Choroid plexus epithelial cell (primary cell): ENCODE results near the gene ACVR1C.
"Not testable (repeated sequence)": the region's sequence is repeated elsewhere in the genome, so short reads cannot be mapped to it uniquely, and the experiment has no call there.

ENCODE experiments used
- DNase-seq: peaks from one replicate; pipeline ENCODE4 v3.0.0-alpha.2; 2010; ENCODE audit warnings: low read depth
- H3K4me3 ChIP-seq: 2 replicates; pipeline ENCODE4 v1.5.1; 2011; ENCODE audit warnings: low read depth, mild to moderate bottlenecking, control low read depth, low read length, moderate library complexity
- TF ChIP-seq, protein P1 (sequence below): conservative IDR thresholded peaks from 2 replicates; pipeline ENCODE4 v1.5.1; 2011; ENCODE audit warnings: low read depth, mild to moderate bottlenecking, control low read depth, inconsistent platforms, low read length, moderate library complexity

The ACVR1C gene

GRCh38 chr2:157523270-157524247 lies 105.1 kb downstream of the ACVR1C start:
- no peak for DNase-seq
- TF ChIP-seq, protein P1, sequence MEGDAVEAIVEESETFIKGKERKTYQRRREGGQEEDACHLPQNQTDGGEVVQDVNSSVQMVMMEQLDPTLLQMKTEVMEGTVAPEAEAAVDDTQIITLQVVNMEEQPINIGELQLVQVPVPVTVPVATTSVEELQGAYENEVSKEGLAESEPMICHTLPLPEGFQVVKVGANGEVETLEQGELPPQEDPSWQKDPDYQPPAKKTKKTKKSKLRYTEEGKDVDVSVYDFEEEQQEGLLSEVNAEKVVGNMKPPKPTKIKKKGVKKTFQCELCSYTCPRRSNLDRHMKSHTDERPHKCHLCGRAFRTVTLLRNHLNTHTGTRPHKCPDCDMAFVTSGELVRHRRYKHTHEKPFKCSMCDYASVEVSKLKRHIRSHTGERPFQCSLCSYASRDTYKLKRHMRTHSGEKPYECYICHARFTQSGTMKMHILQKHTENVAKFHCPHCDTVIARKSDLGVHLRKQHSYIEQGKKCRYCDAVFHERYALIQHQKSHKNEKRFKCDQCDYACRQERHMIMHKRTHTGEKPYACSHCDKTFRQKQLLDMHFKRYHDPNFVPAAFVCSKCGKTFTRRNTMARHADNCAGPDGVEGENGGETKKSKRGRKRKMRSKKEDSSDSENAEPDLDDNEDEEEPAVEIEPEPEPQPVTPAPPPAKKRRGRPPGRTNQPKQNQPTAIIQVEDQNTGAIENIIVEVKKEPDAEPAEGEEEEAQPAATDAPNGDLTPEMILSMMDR, result no peak
- H3K4me3 ChIP-seq, result no peak overlapping the region

- not testable (repeated sequence) for H3K4me3 ChIP-seq
Measured at GRCh38 chr2:157514966-157515365, 113.7 kb downstream of the ACVR1C start.

DNA sequence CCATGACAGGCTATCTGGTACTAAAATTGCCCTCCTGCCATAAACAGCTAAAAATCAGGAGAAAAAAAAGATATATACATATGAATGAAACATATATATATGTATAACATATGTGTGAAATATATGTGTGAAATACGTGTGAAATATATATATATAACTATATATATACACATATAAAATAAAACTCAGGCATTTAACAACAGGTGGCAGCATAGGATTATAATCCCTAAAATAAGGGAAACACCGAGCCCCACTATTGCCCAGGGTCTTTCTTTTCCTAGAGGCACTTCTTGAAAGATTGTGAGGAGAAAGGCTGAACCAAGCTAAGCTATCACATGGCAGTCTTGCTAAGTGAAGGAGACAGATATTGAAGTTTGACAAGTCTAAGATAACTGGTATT lies 118.9 kb downstream of the ACVR1C start:
- TF ChIP-seq, protein P1, result no peak
- no peak overlapping the region for H3K4me3 ChIP-seq
- no peak for DNase-seq

More at GRCh38 chr2:157514966-157515365, 113.7 kb downstream of the ACVR1C start:
- DNase-seq, result not testable (repeated sequence)

- TF ChIP-seq, protein P1, result no peak
- no peak for DNase-seq
- H3K4me3 ChIP-seq, result no peak overlapping the region
Measured at GRCh38 chr2:157508676-157509075, 120.0 kb downstream of the ACVR1C start.

GRCh38 chr2:157506586-157506985 lies 122.1 kb downstream of the ACVR1C start:
- no peak for DNase-seq
- TF ChIP-seq, protein P1, result no peak
- H3K4me3 ChIP-seq, result no peak overlapping the region

GRCh38 chr2:157504623-157505022 lies 124.0 kb downstream of the ACVR1C start:
- H3K4me3 ChIP-seq, result no peak overlapping the region
- TF ChIP-seq, protein P1, result no peak
- no peak for DNase-seq

DNA sequence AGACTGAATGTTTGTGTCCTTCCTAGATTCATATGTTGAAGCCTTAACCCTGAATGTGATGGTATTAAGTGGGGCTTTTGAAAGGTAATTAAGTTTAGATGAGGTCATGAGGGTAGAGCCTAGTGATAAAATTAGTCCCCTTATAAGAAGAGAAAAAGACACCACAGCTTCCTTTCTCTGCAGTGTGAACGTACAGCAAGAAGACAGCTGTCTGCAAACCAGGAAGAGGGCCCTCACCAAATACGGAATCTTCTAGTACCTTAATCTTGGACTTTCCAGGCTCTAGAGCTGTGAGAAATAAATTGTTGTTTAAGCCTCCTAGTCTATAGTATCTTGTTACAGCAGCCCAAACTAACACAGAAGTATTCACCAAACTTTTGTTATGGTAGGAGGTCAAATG lies 127.6 kb downstream of the ACVR1C start:
- TF ChIP-seq, protein P1, result no peak
- H3K4me3 ChIP-seq, result no peak overlapping the region
- no peak for DNase-seq
